Adrenal gland (tissue), 12 donors: ENCODE data around the gene SLC25A23. TPM values are rescaled to one million over a fixed set of nuclear protein-coding genes. Genes with fewer than 3 reads are reported as not detected.

ENCODE experiments used
- DNase-seq, 7 donors: peaks; one replicate each; pipeline ENCODE4 v3.0.0-alpha.2; 2019 to 2020
- H3K27ac ChIP-seq, 5 donors: fragments of 200-600 bp; sonication (generic) in 4 of 5; 1 replicate in 3 of 5; 2 replicates in 2 of 5; pipeline versions ENCODE4 v1.5.1 to v1.8.0; 2016 to 2020; ENCODE audit warnings: mild to moderate bottlenecking in 1 of 5
- H3K27me3 ChIP-seq: fragments of 200-600 bp; 2 replicates; pipeline ENCODE4 v1.8.0; 2021
- H3K36me3 ChIP-seq, 2 donors: fragments of 200-600 bp; replicated peaks in 1 of 2; 1 replicate in 1 of 2; 2 replicates in 1 of 2; pipeline versions ENCODE4 v1.5.1 to v1.8.0; 2018 to 2022
- H3K4me1 ChIP-seq, 2 donors: fragments of 200-600 bp; replicated peaks in 1 of 2; 1 replicate in 1 of 2; 2 replicates in 1 of 2; pipeline versions ENCODE4 v1.5.1 to v1.8.0; 2018 to 2021
- H3K4me3 ChIP-seq, 4 donors: fragments of 200-600 bp; sonication (generic) in 3 of 4; one replicate each; pipeline ENCODE4 v1.5.1; 2016 to 2018
- H3K9me3 ChIP-seq, 3 donors: fragments of 200-600 bp; sonication (generic) in 1 of 3; replicated peaks in 1 of 3; 1 replicate in 2 of 3; 2 replicates in 1 of 3; pipeline versions ENCODE4 v1.5.1 to v1.8.0; 2016 to 2021
- CTCF ChIP-seq, 6 experiments: fragments of 450-650 bp in 4 of 6; fragments of 200-600 bp in 2 of 6; sonication (generic) in 1 of 6; IDR thresholded peaks; 1 replicate in 5 of 6; 2 replicates in 1 of 6; pipeline versions ENCODE4 v1.5.1 to v1.8.0; 2016 to 2021; ENCODE audit warnings: antibody characterized with exemption in 6 of 6, mild to moderate bottlenecking in 2 of 6, moderate library complexity in 1 of 6
- POLR2A ChIP-seq, 2 donors: fragments of 450-650 bp; IDR thresholded peaks; one replicate each; pipeline ENCODE4 v1.6.1; 2017; ENCODE audit warnings: antibody characterized with exemption in 2 of 2, mild to moderate bottlenecking in 2 of 2, moderate library complexity in 1 of 2
- WGBS, 4 donors: extraction: QIAGEN DNeasy Blood & Tissue Kit in 2 of 4; methylation state at CpG; one replicate each; pipeline versions ENCODE4 v1.1.5 to v1.1.7; 2013 to 2017; 5-methylcytosine and 5-hydroxymethylcytosine counted together
- intact Hi-C, 2 donors: fragments of 100-400 bp; cut with DNase I; formaldehyde crosslinking; loops; one replicate each; pipeline versions ENCODE4 v1.14.1 to v1.15.0; 2022 to 2023
- polyA plus RNA-seq, 3 donors: library from polyadenylated mRNA; stranded (reverse); fragments of 200-250 nt in 2 of 3; fragments of 350-450 nt in 1 of 3; fragmentation: Illumina TruSeq in 1 of 3; extraction: RNeasy Lipid Tissue Mini Kit (QIAGEN cat#74804) in 1 of 3; gene quantifications; one replicate each; pipeline ENCODE4 v1.2.3, GENCODE V29; 2013 to 2014
- total RNA-seq, 9 donors: library from RNA; depleted of rRNA in 4 of 9; stranded (reverse); fragments of >200 nt in 4 of 9; fragments of 120-200 nt in 1 of 9; fragmentation: NEBNext Ultra II Directional in 1 of 9; extraction: Animal tissue kit (Norgen Biotek cat#: 25700) in 1 of 9; gene quantifications; one replicate each; pipeline versions ENCODE4 v1.1.0 to v1.2.4, GENCODE V29; 2013 to 2023
- donor health status: healthy with polysubstance abuse.
- donor health status: Bipolar disorder and iron deficiency.
- donor health status: DM: yes; HTN: yes; CAD: no.
- donor health status: DM: no; HTN: no; CAD: no.
- donor health status: DM: no; HTN: no; CAD: no.
- donor health status: DM: yes; HTN: yes; CAD: no.

SLC25A23 gene
- total and polyA plus RNA-seq, 12 donors: 41.2 to 189 (median 69.1) TPM

DNA sequence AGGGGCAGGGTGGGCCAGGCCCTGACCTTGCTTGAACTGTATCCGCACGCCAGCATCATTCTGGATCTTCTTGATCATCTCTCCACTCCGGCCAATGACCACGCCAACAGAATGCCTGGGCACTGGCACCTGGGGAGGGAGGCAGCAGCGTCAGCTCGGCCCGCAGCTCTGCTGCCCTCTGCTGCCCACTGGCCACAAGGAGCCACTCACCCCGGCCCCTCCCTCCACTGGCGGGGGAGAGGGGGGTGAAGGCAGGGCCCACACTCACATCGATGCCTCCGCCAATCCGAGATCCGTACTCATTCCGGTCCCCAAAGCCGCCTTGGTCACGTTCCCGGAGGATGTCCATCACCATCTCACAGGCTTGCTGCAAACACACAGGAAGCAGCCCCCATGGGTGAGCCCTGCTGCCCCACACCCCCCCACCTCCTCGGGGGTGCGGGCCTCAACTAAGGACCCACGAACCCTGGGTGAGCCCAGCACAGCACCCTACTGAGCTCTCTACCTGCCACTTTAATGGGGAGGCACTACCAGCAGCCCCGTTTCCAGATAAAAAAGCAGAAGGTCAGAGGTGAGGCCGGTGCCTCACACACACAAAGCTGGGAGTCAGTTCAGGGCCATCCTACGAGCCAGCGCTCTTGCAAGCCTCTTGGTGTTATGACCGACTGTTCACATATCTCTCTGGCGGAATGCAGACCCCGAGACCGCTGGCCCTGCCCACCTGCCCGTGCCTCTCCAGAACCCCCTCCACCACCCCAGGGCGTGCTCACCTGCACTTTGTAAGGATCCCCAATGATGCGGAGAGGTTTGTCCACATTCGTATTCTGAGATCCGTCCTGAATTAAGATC lies 41.7 kb downstream of the SLC25A23 start:
- intact Hi-C loops: no loop called here
- H3K27ac ChIP-seq: peak overlapping the region in 4 of 5 donors; percentile 5 to 73 (median 38)
- no peaks in the 10 kb centered on the region for H3K9me3 ChIP-seq
- H3K27me3 ChIP-seq: no peaks in the 10 kb centered on the region
- WGBS, 4 donors: 47 to 55% (median 51%) methylated on average over 11 to 33 of the region's 33 CpGs
- H3K4me3 ChIP-seq: no peak overlapping the region
- peaks cover under 1 to 30% of the 10 kb centered on the region in 2 donors for H3K4me1 ChIP-seq
- TF ChIP-seq CTCF (IDR thresholded peaks at IDR 0.05) (peak; percentile 36 to 75 (median 60)), POLR2A (IDR thresholded peaks at IDR 0.05) (no peak)
- peak; percentile 70 to 87 (median 77) for DNase-seq
- H3K36me3 ChIP-seq: peaks cover 0 to 78% of the 10 kb centered on the region in 2 donors

DNA sequence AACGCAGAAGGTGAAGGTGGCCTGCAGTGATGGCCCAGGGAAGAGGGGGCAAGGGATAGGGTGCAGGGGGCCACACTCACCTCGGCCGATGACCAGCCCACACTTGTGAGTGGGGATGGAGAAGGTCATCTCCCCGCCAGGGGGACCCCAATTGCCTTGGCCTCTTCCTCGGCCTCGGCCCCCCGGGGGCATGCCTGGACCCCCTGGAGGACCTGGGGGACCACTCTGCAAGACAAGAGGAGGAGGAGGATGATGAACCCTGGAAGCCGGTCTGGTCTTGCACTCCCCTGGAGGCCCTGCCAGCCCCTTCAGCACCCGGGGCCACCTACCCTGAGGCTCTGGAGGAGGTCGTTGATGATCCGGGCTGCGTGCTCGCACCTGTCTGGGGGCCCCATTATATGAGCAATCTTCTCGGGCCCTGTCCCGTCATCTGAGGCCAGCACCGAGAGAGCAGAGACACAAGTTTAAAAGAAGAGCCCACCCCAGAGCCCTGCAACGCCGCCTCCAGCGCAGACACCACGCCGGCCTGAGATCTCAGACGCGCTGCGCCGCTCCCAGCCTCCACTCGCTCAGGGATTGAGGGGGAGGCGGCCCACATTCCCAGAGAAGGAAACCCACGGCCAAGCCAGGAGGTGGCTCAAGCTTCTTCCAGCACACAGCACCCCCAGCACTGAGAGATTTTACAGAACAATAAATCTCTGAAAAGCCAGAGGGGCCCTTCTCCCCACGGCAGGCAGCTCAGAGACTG lies 42.8 kb downstream of the SLC25A23 start:
- no peaks in the 10 kb centered on the region for H3K9me3 ChIP-seq
- no peak for TF ChIP-seq CTCF (IDR thresholded peaks at IDR 0.05)
- no peak for TF ChIP-seq POLR2A (IDR thresholded peaks at IDR 0.05)
- H3K4me3 ChIP-seq: no peak overlapping the region
- peak overlapping the region in 2 of 5 donors; percentile 32 to 73 for H3K27ac ChIP-seq
- intact Hi-C loops: no loop called here
- no peak for DNase-seq
- peaks cover 0 to 76% of the 10 kb centered on the region in 2 donors for H3K36me3 ChIP-seq
- WGBS, 4 donors: 88 to 92% (median 91%) methylated on average over 17 to 29 of the region's 29 CpGs
- H3K27me3 ChIP-seq: no peaks in the 10 kb centered on the region
- H3K4me1 ChIP-seq: peaks cover 0 to 19% of the 10 kb centered on the region in 2 donors

DNA sequence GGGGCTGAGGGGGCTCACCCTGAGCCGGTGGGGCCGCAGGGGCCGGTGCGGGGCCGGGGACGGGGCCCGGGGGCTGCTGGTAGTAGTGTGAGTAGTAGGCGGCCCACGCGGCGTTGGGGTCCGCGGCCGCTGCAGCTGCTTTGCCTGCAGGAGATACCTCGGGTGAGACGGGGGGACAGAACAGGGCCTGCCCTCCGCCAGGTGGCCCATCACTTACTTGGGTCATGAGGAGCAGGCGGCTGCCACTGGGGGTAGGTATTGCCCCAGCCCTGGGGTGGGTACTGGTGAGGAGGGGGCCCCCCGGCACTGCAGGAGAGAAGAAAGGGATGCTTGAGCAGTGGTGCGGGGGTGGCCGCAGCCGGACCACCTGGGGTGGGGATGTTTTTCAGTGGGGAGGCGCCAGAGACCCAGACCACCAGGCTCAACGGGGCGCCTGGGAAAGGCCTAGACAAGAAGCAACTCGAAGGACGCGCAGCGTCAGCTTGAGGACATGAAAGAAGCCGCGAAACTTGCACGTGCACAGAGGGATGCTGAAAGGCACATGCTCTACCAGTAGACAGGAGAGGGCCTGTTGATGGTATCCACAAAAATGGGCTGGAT lies 43.9 kb downstream of the SLC25A23 start:
- H3K27ac ChIP-seq: no peak overlapping the region
- WGBS, 4 donors: 90 to 92% (median 92%) methylated on average over 16 to 32 of the region's 32 CpGs
- TF ChIP-seq POLR2A (IDR thresholded peaks at IDR 0.05) (no peak), CTCF (IDR thresholded peaks at IDR 0.05) (no peak)
- H3K9me3 ChIP-seq: no peaks in the 10 kb centered on the region
- H3K4me3 ChIP-seq: no peak overlapping the region
- intact Hi-C loops: no loop called here
- DNase-seq: no peak
- H3K4me1 ChIP-seq: peaks cover 0 to 12% of the 10 kb centered on the region in 2 donors
- H3K27me3 ChIP-seq: no peaks in the 10 kb centered on the region
- peaks cover 0 to 67% of the 10 kb centered on the region in 2 donors for H3K36me3 ChIP-seq
